CD4-positive, alpha-beta T cell treated with Interleukin-17A for 1 hour (primary cell): ENCODE data around the gene ELK3.

Source experiments
- DNase-seq: peaks from one replicate; pipeline ENCODE4 v3.0.0-alpha.2; 2020

The ELK3 gene

GRCh38 chr12:96213869-96214268 is 19.7 kb downstream of the ELK3 start:
- DNase-seq = no peak

- no peak for DNase-seq
These were observed 21.7 kb downstream of the ELK3 start for GRCh38 chr12:96215919-96216273.

- no peak for DNase-seq
These were observed 25.0 kb downstream of the ELK3 start for GRCh38 chr12:96218989-96219678.

GRCh38 chr12:96219700-96220206 is 25.6 kb downstream of the ELK3 start:
- no peak for DNase-seq

DNA sequence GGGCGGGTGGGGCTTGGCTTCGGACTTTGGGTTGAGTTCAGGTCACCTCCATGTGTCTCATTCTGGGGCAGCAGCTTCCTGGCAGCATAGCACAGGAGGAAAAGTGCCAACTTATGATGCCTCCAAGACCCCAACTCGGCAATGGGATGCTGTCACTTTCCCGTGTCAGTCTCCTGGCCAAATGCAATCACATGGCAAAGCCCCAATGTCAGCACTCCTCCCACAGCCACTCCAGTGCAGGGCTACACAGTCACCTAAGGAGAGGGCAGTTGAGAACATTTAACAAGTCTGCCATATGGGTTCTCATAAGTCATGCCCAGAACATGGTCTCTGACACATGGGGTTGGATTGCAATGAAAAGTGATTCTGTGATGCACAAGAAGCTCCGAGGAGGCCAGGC is 26.7 kb downstream of the ELK3 start:
- no peak for DNase-seq

GRCh38 chr12:96221391-96221790 is 27.2 kb downstream of the ELK3 start:
- no peak for DNase-seq

GRCh38 chr12:96223411-96224218 is 29.4 kb downstream of the ELK3 start:
- DNase-seq = peak; percentile 24

DNA sequence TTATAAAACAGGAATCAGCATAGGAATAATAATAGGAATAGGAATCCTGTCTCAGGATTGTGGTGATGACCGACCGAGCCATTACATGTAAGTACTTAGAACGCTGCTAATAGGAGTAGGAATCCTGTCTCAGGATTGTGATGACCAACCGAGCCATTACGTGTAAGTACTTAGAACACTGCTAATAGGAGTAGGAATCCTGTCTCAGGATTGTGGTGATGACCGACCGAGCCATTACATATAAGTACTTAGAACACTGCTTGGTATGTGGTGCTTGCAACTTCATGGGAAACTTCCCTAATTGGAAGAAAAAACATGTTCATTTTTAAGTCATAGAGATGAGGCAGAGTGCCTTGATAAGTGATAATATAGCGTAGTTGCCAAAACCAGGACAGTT is 30.0 kb downstream of the ELK3 start:
- no peak for DNase-seq

- DNase-seq = no peak
These were observed 31.1 kb downstream of the ELK3 start for GRCh38 chr12:96225044-96225855.

GRCh38 chr12:96225994-96226399 is 31.8 kb downstream of the ELK3 start:
- no peak for DNase-seq

GRCh38 chr12:96226401-96226800 is 32.2 kb downstream of the ELK3 start:
- no peak for DNase-seq

DNA sequence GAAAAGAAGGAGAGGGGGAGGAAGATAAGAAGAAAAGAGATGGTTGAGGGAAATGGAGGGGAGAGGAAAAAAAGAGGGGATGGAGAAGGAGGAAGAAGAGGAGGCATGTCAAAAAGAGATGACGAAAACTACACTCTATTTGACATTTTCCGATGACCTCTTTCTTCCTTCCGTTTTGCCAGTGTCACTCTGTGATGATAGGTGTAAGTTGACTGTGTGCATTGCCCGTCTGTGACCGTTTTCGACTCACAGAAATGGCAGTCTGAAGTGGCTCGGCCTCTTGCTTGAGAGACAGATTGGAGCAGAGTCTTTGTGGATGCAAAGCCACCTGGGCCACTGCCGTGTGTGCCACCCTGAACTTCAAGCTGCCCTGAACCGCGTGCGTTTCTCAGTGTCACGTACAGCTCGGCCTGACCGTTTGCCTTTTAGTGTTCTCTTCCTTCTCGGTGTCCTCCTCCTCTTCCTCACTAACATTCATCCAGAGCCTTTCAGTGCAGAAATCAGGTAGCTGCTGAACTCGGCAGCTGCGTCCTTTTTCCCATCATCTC is 32.7 kb downstream of the ELK3 start:
- DNase-seq = no peak

DNA sequence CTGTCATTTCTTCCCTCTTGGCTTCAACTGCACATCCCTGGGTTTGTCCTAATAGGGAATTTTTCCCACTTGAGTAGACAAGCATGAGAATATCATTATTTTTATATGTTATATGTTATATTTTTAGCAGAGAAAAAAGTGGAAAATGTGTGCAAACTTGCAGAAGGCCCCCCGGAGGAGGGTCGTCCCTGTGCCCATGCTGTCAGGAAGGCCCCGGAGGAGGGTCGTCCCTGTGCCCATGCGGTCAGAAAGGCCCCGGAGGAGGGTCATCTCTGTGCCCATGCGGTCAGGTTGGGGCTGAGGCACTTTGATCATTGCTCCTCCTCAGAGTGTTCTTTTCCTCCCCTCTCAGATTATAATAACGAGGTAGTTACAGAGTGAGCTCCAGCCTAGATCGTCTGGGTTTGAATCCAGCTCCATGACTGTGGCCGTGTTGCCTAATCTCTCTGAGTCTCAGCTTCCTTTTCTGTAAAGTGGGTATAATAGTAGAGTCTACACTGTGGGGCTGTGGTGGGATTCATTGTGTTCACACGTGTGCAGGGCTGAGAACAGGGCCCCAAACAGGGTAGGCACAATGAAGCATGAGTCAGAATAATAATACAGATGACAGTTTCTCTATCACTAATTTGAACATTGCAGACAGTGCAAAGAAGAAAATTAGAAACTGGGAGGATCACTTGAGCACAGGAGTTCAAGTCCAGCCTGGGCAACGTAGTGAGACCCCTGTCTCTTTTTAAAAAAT is 33.4 kb downstream of the ELK3 start:
- no peak for DNase-seq

GRCh38 chr12:96228566-96229248 is 34.5 kb downstream of the ELK3 start:
- no peak for DNase-seq

- no peak for DNase-seq
These were observed 36.5 kb downstream of the ELK3 start for GRCh38 chr12:96230646-96231045.

DNA sequence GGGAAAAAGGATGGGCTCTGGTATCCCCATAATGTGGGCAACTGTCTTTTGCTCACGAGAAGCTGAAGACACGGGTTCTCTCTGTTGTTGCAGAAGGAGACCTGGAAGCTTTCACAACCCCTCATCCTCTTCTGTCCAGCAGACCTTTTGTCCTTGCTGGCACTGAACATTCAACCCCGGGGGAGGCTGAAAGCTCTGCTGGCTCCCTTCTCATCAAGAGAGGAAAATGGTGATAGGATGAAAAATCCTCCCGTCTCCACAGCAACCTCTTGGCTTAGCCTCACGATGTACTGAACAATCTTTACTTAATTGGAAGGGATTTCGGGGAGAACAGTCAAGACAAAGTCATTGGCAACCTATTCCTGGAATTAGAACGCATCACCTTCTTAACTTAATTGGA is 39.0 kb downstream of the ELK3 start:
- DNase-seq = no peak

DNA sequence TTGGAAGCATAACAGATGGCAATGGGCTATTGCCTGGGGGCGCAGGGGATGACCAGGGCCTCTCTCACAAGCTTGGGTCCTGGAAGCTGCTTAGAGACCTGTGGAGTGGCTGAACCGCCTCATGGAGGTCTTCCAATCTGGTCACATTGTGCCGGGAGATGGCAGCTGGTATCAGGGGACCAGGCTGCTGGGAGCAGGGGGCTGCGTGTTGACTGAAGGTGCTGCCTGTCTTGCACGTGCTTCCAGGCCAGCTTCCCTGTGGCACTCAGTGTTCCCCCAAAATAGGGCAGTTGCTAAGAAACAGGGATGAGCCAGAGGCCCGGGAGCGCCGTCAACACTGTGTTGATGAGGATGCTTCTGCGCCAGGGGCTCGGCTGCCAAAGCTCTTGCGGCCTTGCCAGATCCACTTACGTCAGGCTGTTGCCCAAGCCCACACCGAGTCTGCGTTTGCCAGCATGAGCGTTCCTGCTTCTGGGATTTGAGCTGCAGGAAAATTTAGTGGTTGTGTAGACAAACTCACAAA is 39.8 kb downstream of the ELK3 start:
- no peak for DNase-seq

GRCh38 chr12:96234591-96235483 is 40.7 kb downstream of the ELK3 start:
- DNase-seq = no peak

DNA sequence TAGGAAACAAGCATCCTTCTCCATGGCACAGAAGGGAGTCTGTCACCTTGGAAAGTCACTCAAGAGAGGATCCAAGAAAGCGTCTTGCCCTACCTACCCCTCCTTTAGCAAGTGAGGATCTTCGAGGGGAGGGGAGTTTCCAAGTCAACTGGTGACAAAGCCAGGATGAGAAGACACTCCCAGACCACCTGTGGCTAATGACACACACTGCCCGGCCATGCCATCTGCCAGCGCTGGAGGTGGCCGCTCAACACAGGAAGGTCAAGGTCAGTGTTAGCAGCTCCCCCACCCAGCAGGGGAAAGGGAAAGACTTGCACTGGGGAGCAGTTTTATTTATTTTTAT is 41.3 kb downstream of the ELK3 start:
- no peak for DNase-seq

DNA sequence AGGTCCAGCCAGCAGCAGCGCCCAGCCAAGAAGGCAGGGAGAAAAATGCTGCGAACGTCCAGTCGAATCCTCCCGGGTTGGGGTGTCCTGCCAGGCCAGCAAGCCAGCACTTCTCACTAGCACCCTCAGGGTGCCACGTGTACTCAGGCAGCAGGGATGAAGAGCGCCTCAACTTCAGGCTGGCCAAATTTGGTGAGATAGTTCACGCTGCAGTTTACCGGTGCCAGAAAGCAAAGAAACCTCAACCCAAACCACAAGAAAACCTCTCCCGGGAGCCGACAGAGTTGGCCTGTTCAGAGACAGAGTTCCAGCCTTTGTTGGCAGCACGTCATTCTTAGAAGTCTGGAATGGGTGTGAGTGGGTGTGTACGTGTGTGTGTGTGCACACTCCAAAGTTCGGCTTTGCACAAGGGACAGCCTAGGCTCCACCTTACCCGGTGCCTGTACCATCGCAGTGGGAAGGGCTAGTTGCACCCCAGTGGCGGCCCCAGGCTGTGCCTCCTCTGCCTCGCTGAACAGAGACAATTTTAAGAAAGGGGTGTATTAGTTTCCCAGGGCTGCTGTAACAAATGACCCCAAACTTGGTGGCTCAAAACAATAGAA is 42.1 kb downstream of the ELK3 start:
- peak; percentile 53 for DNase-seq
